DMS79 treated with DMSO at 0.1 percent for 48 hours (cell line): Measurements from ENCODE around the gene ZNF653.

Experiments used
- DNase-seq: peaks from one replicate; lab custom pipeline; 2025; lab: John Stamatoyannopoulos, UW

Gene ZNF653, protein sequence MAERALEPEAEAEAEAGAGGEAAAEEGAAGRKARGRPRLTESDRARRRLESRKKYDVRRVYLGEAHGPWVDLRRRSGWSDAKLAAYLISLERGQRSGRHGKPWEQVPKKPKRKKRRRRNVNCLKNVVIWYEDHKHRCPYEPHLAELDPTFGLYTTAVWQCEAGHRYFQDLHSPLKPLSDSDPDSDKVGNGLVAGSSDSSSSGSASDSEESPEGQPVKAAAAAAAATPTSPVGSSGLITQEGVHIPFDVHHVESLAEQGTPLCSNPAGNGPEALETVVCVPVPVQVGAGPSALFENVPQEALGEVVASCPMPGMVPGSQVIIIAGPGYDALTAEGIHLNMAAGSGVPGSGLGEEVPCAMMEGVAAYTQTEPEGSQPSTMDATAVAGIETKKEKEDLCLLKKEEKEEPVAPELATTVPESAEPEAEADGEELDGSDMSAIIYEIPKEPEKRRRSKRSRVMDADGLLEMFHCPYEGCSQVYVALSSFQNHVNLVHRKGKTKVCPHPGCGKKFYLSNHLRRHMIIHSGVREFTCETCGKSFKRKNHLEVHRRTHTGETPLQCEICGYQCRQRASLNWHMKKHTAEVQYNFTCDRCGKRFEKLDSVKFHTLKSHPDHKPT

DNA sequence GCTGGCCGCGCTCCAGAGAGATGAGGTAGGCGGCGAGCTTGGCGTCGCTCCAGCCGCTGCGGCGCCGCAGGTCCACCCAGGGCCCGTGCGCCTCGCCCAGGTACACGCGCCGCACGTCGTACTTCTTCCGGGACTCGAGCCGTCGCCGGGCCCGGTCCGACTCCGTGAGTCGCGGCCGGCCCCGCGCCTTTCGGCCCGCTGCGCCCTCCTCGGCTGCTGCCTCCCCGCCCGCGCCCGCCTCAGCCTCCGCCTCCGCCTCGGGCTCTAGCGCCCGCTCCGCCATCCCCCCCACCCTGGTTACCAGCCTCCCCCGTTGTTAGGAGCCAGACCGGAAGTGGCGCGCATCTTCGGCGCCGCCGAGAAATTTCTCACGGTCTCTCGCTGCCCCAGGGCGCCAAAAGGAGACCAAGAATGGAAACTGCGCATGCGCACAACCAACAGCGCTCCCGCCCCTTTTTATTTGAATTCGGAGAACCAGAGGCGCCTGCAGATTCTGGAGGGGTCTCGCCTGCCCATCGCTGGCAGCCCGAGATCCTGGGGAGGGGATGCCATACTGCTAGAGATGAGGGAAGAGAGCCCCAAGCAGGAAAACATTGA is at the start of gene ZNF653:
Gene ZNF653, minus strand, starts transcription at position 336 of the 597 bp plus-strand sequence. Its CDS starts 53 bp downstream, at position 283.
- peak; percentile 97 for DNase-seq

DNA sequence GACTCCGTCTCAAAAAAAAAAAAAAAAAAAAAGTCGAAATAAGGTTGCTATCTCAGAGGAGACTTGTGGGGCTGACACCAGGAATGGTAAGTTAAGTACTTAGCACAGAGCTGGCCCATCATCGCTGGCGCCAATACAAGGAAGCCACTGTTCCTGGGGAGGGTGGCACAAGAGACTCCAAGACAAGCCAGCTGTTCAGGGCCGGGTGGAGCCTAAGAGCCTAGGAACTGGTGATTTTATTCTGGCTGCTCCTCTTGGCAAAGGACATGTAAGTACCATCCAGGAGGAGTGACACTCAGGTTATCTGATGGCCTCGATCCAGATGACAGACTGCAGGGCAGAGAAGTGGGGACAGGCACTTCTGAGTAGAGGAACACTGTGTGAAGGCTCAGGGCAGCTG is 49.6 kb upstream of the ZNF653 start:
- DNase-seq, result no peak

DNA sequence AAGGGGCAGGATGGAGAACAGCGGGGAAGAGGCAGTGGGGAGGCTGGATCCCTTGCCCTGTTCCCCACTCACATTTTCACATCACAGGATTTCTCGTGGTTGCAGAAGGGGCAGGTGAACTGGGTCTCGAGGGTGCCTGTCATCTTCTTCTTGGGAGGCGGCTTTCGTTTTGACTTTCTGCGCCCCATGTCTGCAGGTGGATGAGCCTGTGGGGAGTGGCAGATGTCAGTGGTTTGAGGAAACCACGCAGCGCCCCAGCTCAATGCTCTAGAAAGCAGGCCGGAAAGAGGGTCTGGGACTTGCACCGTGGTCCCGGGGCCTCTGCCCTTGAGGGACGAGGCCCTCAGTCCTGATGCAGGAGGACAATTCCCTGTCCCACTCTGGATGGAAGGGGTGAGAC is 48.5 kb upstream of the ZNF653 start:
- no peak for DNase-seq

DNA sequence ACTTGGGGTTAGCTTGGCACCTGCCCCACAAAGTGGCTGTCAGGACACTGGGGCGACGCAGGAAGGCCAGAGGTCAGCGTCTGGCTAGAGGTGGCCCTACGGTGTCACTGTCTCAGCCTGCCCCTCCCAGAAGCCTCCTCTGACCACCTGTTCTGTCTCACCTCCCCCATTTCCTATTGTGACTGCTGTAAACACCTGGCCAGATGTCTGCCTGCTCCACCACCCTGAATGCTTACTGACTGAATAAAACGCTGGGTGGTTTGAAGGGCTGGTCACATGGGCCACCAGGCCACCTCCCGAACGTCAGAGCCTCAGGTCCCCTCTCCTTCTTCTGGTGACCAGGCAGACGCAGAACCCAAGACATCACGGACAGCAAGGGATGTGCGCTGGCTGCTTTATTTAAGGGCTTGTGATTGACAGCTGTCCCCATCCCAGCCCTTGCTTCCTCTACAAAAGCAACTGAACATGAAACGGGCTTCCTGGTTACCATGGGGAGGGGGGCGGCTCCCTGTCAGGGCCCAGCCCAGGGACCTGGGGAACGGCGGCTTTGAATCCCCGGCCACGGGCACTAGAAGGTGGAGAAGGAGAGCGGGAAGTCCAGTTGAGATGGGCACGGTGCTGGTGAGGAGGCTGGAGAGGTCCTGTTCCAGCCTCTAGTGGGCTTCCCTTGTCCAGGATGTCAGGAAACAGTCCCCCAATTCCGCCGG is 47.2 kb upstream of the ZNF653 start:
- DNase-seq, result no peak

DNA sequence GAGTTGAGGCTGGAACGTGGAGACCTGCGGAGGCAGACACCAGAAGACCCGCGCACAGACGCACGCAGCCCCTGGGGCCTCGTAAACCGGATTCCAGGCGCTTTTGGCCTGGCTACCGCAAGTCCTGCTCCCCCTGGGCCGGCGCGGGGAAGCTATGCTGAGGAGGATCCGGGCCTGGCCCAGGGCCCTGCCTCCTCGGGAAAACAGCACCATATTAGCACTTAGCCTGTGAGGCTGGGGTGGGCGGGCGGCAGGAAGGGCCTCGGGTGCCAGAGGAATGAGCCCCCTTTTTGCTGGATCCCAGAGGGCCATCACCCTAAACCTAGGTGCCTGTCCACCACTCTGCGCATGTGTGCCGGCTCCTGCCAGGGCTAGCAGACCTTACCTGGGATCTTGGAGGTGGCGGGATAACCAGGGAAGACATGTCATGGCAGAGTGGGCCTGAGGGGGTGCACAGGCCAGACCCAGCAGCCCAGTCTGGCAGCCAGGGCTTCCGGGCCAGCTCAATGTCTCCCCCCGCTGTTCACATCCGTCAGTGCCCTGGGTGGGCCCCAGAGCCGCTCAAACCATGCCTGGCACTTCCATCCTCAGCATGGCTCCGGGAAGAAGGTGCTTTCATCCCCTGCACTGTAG is 46.1 kb upstream of the ZNF653 start:
- no peak for DNase-seq

DNA sequence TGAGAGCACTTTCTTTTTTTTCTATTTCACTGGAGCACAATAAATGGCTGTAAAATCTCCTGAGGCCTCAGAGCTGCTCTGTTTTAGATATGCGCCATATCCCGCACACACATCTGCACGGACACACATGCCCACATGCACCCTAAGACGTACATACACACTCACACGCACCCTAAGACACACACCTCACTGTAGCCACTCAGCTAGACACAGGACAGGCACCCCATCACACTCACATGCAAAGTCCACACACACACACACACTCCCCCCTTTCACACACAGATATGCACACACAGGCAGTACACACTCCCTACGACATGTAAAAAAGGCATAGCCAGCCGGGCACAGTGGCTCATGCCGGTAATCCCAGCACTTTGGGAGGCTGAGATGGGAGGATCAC is 44.6 kb upstream of the ZNF653 start:
- no peak for DNase-seq

DNA sequence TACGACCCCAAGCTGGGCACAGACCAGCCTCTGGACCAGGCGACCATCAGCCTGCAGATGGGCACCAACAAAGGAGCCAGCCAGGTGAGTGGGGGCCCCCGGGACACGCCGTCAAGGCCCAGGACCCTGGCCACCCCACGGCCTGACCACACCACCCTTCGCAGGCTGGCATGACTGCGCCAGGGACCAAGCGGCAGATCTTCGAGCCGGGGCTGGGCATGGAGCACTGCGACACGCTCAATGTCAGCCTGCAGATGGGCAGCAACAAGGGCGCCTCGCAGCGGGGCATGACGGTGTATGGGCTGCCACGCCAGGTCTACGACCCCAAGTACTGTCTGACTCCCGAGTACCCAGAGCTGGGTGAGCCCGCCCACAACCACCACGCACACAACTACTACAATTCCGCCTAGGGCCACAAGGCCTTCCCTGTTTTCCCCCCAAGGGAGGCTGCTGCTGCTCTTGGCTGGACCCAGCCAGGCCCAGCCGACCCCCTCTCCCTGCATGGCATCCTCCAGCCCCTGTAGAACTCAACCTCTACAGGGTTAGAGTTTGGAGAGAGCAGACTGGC is 43.8 kb upstream of the ZNF653 start:
- no peak for DNase-seq

DNA sequence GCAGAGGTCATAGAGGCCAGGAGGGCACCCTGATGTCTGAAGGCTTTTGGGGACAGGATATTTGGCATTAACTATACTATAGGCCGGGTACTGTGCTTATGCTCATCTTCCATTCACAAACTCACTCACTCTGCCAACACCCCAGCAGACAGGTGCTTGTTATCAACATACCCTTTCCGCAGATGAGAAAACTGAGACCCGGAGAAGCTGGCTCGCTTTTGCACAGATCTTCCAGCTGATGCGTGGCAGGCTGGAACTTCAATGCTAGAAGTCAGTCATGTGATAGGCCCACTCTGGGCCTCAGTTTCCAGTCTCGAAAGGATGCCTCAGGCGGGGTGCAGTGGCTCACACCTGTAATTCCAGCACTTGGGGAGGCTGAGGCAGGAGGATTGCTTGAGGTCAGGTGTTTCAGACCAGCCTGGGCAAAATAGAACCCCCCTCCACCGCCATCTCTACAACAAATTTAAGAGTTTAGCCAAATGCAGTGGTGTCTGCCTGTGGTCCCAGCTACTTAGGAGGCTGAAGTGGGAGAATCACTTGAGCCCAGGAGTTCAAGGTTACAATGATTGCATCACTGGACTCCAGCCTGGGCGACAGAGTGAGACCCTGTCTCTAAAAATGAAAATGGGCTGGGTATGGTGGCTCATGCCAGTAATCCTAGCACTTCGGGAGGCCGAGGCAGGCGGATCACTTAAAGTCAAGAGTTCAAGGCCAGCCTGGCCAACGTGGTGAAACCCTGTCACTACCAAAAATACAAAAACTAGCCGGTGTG is 42.5 kb upstream of the ZNF653 start:
- DNase-seq, result no peak

DNA sequence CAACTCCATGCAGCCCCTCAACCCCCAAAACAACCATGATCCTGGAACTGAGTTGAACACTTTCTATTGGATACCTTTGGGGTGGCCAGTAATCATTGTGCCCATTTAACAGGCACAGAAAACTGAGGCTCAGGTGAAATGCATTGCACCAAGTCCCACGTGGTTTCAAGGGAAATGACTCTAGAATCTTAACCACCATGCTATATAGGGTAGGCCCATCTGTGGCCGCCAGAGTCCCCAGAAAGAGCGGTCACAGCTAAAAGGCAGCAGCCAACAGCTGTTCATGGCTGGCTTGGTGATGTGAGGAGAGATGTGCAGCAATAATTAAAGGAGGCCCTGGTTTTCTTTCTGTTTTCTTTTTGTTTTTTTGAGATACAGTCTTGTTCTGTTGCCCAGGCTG is 35.6 kb upstream of the ZNF653 start:
- no peak for DNase-seq

DNA sequence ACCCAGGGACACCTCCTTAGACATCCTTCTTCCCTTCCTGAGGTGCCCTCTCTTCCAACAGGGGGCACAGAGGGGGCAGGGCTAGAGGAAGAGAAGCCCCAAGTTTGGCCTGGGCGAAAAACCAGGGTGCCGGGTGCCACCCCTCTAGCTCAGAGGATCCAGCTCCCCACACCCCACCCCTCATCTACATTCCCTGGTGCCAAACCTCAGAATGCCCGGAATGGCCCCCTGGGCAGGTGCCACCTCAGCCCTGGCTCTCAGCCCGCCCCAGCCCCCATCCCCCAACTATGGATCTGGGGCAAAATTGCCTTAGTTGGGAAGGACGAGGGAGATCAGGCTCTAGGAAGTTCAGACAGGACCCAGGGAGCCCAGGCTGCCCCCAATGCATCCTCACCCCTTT is 35.0 kb upstream of the ZNF653 start:
- no peak for DNase-seq

DNA sequence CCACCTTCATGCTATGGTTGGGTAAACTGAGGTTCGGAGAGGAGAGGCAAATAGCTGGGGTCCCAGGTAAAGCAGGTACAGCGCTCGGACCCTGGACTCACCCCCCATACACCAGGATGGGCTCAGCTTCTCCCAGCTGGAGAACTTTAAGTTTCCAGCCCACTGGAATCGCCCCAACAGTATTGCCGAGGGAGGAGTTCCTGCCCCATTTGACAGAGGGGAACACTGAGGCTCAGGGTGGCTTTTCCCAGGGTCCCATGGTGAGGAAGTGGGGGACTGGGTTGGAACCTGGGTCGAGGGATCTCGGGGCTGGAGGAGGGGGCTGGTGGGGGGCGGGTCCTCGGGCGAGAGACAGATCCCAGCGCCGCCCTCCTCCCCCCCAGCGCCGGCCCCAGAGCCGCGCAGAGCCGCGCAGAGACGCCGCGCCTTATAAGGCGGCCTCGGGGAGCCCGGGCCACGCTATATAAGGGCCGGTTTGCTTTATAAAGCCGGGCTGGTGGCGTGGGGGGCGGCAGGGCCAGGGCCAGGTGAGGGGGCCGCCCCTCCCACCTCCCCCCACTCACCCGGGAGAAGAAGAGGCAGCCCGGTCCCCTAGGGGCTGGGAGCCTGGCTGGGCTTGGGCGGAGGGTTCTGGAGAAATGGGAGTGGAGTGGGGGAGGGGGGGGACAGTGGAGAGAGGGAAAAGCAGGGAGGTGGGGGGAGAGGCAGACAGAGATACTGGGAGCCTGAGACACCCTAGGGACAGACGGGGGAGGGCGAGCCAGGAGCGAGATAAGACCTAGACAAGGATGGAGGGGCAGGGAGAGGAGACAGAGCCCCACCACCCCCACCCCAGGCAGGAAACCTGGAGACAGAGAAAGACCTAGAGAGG is 34.1 kb upstream of the ZNF653 start:
- no peak for DNase-seq

DNA sequence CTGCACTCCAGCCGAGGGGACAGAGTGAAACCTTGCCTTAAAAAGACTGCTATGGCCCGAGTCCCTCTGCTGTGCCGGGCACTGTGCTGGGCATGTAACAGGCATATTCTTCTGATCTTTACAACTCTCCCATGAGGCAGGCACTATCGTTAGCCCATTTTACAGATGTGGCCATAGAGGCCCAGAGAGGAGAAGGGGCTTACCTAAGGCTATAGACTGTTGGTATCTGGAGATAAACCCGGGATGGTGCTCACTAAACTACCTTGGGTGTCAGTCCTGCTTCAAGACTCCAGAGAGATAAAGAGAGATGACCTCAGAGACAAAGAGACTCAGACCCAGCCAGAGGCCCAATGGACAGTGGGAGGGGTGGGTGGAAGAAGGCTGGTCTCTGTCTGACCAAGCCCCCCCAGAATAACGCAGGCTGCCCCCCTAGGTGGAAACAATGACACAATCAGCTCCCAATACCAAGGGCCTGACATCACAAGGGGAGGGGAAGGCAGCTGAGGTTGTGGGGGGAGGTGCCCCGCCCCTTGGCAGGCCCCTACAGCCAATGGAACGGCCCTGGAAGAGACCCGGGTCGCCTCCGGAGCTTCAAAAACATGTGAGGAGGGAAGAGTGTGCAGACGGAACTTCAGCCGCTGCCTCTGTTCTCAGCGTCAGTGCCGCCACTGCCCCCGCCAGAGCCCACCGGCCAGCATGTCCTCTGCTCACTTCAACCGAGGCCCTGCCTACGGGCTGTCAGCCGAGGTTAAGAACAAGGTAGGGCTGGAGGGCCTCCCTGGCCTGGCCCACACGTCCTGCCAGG is 32.8 kb upstream of the ZNF653 start, which contains the start of gene CNN1:
Gene CNN1, plus strand, starts transcription at position 620 of the 805 bp plus-strand sequence. Its CDS starts 77 bp downstream, at position 697.
- no peak for DNase-seq

DNA sequence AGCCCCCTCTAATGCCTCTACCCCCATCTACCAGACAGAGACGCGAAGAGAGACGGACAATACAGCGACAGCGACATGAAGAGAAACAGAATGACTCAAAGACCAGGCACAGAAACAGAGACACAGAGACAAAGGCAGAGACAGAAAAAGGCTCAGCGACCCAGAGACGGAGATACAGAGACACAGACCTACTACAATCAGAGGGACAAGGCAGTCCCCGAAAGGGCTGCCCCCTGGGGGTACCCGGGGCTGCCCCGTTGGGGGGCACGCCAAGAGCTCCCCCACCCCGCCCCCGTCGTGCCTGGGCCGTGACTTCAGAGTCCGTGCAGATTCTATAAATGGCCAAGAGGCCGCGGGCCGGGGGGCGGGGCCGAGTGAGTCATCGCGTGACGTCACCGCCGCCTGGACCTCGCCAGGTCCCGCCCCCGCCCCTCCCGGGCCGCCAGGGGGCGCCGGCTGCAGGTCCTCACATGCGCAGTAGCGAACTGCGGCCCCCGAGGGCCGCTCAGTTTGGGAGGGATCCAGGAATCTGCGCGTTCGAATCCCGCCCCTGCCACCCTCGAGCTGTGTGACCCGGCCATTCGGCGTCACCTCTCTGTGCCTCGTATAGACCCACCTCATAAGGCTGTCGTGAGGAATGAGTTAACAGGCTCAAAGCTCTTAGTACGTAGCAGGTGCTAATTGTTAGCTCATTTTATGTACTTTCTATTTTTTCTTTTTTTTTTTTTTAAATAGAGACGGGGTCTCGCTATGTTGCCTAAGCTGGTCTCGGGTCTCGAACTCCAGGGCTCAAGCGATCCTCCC is 30.4 kb upstream of the ZNF653 start:
- peak; percentile 14 for DNase-seq

DNA sequence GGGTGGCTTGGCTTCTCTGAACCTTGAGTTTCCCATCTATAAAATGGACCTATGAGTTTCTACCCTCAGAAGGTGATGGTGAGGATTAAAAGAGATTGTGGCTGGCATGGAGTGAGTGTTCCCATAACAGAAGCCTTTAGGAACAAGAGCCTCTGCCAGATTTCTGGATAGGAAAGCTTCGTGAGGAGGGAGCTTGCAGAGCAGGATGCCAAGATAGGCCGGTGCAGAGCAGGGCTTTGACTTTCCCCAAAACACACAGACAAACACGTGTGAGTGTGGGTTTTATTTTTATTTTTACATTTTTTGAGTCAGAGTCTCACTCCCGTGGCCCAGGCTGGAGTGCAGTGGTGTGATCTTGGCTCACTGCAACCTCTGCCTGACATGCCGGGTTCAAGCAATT is 29.3 kb upstream of the ZNF653 start:
- no peak for DNase-seq

DNA sequence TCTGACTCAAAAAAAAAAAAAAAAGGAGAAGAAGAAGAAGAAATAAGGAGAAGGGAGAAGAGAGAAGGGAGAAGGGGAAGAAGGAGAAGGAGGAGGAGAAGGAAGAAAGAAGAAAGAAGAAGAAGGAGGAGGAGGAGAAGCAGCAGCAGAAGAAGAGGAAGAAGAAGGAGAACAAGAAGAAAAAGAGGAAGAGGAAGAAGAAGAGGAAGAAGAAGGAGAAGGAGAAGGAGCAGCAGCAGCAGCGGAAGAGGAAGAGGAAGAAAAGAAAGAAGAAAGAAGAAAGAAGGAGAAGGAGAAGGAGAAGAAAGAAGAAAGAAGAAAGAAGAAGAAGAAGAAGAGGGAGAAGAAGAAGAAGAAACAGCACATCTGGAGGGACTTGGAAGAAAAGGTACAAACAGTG is 28.9 kb upstream of the ZNF653 start:
- DNase-seq, result no peak

DNA sequence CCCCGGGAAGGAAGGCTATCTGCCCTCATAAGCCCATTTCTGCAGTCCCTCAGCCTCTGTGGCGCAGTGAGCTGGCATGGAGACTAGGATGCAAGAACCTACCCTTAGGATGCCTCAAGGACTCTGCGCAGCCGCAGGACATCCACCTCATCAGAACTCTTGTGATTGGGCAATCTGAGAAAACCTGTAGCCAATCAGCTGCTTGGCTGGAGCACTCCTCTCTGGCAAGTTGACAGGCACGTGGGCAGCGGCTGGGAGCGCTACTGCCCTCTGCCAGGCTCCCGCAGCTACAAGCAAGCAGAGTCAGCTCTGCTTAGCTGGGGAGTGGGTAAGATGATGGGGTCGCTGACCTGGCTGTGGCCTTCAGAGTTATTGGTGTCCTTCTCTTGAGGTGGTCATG is 24.8 kb upstream of the ZNF653 start:
- DNase-seq, result peak; percentile 16

DNA sequence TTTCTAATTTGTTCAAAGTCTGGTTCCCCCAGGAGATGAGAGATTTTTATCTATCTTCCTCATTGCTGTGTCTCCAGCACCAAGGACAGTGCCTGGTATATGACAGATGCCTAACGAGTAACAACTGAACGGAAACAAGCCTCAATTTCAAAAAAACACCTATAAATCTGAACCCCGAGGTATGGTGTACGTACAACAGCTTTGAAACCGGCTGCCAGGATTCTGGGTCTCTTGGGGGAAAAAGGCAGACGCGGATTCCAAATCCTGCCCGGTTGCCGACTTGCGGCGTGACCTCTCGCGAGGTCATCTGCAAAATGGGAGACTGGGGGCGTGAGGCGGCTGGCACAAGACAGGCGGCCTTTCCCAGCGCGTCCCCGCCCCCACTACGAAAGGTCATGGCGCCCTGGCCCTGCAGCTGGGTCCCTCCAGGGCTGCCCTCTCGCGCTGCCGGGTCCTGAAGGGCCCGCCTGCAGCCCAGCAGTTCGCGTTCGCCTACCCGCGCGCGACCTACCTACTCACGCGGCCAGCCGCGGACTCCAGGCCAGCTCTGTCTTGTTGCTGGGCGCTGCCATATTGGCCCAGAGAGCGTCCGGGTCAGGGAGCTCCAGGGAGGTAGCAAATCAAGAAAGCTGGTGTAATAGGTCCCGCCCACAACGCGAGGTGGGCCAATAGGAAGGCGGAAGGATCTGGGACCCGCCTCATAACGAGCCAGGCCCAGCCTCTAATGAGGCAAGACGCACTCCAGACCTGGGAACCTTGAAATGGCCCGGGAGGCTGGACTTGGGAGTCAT is 23.1 kb upstream of the ZNF653 start, which contains the start of gene ECSIT:
Gene ECSIT, minus strand, starts transcription at position 584 of the 791 bp plus-strand sequence. CDS start 9,964 bp downstream, outside the sequence.
- DNase-seq, result peak; percentile 98
